ENCODE data around the gene SUCO. TPM values are rescaled to one million over a fixed set of nuclear protein-coding genes. Genes with fewer than 3 reads are reported as not detected.

The SUCO gene
- total and polyA plus RNA-seq, 2 donors (not counting 3 experiments of a cell fraction or from before 2014, with no cell fraction given) = 5.1 to 27.2 TPM

DNA sequence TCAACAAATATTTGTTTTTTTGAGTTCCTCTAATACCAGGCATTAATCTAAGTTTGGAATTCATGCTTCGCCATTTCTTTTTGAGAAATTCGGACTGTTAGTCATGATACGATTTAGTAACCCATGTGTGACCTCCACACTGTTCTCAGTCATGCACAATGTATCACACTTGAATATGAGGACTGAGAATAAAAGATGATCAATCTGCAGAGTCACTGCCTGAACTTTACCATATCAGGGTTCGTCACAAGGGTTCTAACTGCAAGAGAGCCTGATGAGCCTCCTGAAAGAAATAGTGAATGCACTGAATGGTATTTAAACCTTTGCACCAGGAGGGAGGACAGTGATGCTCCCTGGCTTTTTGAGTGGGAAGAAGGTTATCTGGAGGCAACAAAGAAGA lies 115.0 kb downstream of the SUCO start:
- Histone ChIP-seq H3K36me3 (ENCODE audit: control insufficient read depth in 2 of 2, extremely low read depth in 1 of 2, insufficient read depth in 2 of 2, low read length in 2 of 2) (no peaks in the 10 kb centered on the region), H3K4me2 (ENCODE audit: insufficient read depth, low read length) (no peak overlapping the region), H3K9ac (replicated peaks; ENCODE audit: extremely low read depth, insufficient read depth, low read length) (no peak overlapping the region), H2AFZ (ENCODE audit: low read depth, low read length) (no peak overlapping the region), H3K4me3 (replicated peaks in 1 of 3; ENCODE audit: insufficient read depth in 1 of 3, low read depth in 1 of 3, low read length in 3 of 3) (no peak overlapping the region), H3K27ac (ENCODE audit: insufficient read depth, low read depth, low read length) (no peak overlapping the region), H3K9me1 (replicated peaks; ENCODE audit: control insufficient read depth, extremely low read depth, insufficient read depth, low read length) (no peaks in the 10 kb centered on the region), H3K4me1 (ENCODE audit: control insufficient read depth, extremely low read depth, insufficient read depth, low read length) (peaks cover 5% of the 10 kb centered on the region), H3K79me2 (ENCODE audit: control insufficient read depth, insufficient read depth, low read length) (no peaks in the 10 kb centered on the region), H3K27me3 (ENCODE audit: control insufficient read depth in 2 of 2, insufficient read depth in 2 of 2, low read length in 2 of 2) (no peaks in the 10 kb centered on the region), H3K9me3 (replicated peaks; ENCODE audit: control insufficient read depth, insufficient read depth, low read length) (no peaks in the 10 kb centered on the region), H4K20me1 (replicated peaks; ENCODE audit: control insufficient read depth, extremely low read depth, insufficient read depth, low read length) (no peaks in the 10 kb centered on the region)
- intact Hi-C loops (cut with micrococcal nuclease) (no loop called here), dilution Hi-C loops (cut with MboI; ENCODE audit: extremely low pct_ligation_motif_present, low sequenced_read_pairs) (no loop called here)
- no peak for FAIRE-seq
- POLR2A ChIA-PET = no interaction called here
- no TSS peak for BruUV-seq (replicated peaks)
- TF ChIP-seq JUN (IDR thresholded peaks at IDR 0.05; ENCODE audit: borderline replicate concordance, insufficient read depth, insufficient read length, low read depth) (no peak), FOS (IDR thresholded peaks at IDR 0.05; ENCODE audit: borderline replicate concordance, insufficient read depth, low read length) (no peak), GATA2 (IDR thresholded peaks at IDR 0.05; ENCODE audit: insufficient read depth, insufficient read length, low read depth, low read length) (no peak), POLR2AphosphoS5 (IDR thresholded peaks at IDR 0.05; ENCODE audit: insufficient read depth, low read depth, low read length) (no peak), POLR2A (IDR thresholded peaks at IDR 0.05; ENCODE audit: low read depth, low read length) (no peak), MAX (IDR thresholded peaks at IDR 0.05; ENCODE audit: insufficient read depth, insufficient read length) (no peak), MYC (IDR thresholded peaks at IDR 0.05; ENCODE audit: low read depth, low read length) (no peak), CTCF (IDR thresholded peaks at IDR 0.05; ENCODE audit: extremely low read depth in 1 of 2, insufficient read depth in 1 of 2, low read depth in 1 of 2, low read length in 2 of 2) (no peak), EZH2 (IDR thresholded peaks at IDR 0.05; ENCODE audit: borderline replicate concordance, low read depth, low read length, severe bottlenecking) (no peak)
- no peak for DNase-seq (ENCODE audit: low read depth, low spot score)
- CTCF ChIA-PET = no interaction called here
